ENCODE measurements around the gene FASN. TPM values are rescaled to one million over a fixed set of nuclear protein-coding genes. Genes with fewer than 3 reads are reported as not detected.

The FASN gene
- total and polyA plus RNA-seq, 2 donors (not counting 1 experiment from before 2014, with no cell fraction given), result 19.4 to 35.6 TPM

DNA sequence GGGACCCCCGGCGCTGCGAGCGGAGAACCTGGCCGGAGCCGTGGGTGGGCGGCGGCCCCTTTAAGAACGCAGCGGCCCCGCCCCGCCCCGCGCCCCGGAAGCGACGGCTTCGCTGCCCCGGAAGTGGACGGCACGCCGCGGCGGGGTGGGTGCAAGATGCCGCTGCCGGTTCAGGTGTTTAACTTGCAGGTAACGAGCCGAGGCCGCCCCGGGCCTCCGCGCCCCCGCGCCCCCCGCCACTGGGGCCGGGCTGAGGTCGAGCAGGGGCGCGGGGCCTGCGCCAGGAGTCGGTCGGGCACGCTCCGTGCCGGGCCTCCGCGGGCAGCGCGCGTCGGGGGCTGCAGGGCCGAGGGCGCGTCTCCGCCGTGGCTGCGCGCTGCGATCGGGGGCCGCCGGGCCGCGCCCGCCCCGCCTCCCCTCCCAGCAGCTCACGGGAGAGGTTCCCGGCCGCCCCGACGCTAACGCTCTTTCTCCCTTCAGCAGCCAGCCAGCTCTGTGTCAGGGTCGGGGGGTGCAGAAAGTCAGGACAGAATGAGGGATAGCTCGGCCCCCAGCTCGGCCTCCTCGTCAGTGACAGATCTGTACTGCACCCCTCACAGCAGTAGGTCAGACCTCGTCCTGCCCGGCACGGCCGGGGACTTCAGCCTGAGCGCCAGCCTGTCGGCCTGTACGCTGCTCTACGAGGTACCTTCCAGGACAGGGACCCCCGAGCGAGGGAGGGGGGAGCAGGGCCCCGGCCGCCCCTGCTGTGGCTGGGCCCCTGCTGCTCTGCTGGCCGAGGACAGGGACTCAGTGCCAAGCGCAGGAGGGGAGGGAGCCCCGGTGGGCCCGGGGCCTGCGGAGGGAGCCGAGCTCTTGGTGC is 46.0 kb downstream of the FASN start, which contains the start of the genes GPS1 and RFNG:
TSS of gene GPS1 (plus strand) at position 123 of the 862 bp plus-strand sequence. CDS start at position 157, 34 bp downstream.
TSS of gene RFNG (minus strand) at position 36 of the 862 bp plus-strand sequence. CDS start 45 bp downstream, outside the sequence.
- peaks cover 0 to 27% of the 10 kb centered on the region in 2 experiments for H3K36me3 ChIP-seq (replicated peaks in 1 of 2; ENCODE audit: control extremely low read depth in 1 of 2, control insufficient read depth in 1 of 2, extremely low read depth in 1 of 2, insufficient read depth in 2 of 2, low read length in 1 of 2)
- peaks cover 14% of the 10 kb centered on the region for H3K4me1 Mint-ChIP-seq
- peak within 1 kb of the TSS; percentile 66 for H2AFZ ChIP-seq (ENCODE audit: insufficient read depth, low read depth, low read length, poor library complexity, severe bottlenecking)
- H3K4me2 ChIP-seq (replicated peaks; ENCODE audit: low read depth, low read length, poor library complexity, severe bottlenecking), result peak within 1 kb of the TSS; percentile 99
- no peaks in the 10 kb centered on the region for H3K27me3 Mint-ChIP-seq
- peak within 1 kb of the TSS; percentile 86 for H3K27ac Mint-ChIP-seq
- intact Hi-C loops (cut with micrococcal nuclease), result loop anchor here (1.0 to 2.0 kb wide), 4 partner anchors 14 to 46 kb away; partner anchors contain the start of genes CENPX, DCXR, FASN and LRRC45
- no peaks in the 10 kb centered on the region for H3K27me3 ChIP-seq (replicated peaks in 1 of 4; ENCODE audit: control extremely low read depth in 1 of 4, control insufficient read depth in 3 of 4, insufficient read depth in 4 of 4, low read length in 3 of 4)
- no peaks in the 10 kb centered on the region for H3K9me3 ChIP-seq (ENCODE audit: control extremely low read depth in 1 of 3, control insufficient read depth in 2 of 3, insufficient read depth in 1 of 3, low read length in 2 of 3)
- CTCF ChIA-PET, result interaction anchor here (0.7 kb wide), 1 partner anchor 32 kb away, joined by 3 read pairs; no protein-coding TSS in a partner anchor
- DNase-seq (peak; percentile 82), ATAC-seq (ENCODE audit: low read depth) (peak; percentile 88)
- POLR2A ChIA-PET, result interaction anchor here (1.9 kb wide), 2 partner anchors 14 to 47 kb away, joined by 5 to 6 read pairs; partner anchors contain the start of genes DCXR and FASN
- H3K79me2 ChIP-seq (ENCODE audit: control insufficient read depth, insufficient read depth, low read length), result peaks cover 29% of the 10 kb centered on the region
- H3K4me3 Mint-ChIP-seq, result peak within 1 kb of the TSS; percentile 84
- no peaks in the 10 kb centered on the region for H3K9me3 Mint-ChIP-seq (ENCODE audit: insufficient read depth)
- peaks cover 20 to 34% of the 10 kb centered on the region in 2 donors for H3K4me1 ChIP-seq (ENCODE audit: control insufficient read depth in 2 of 2, insufficient read depth in 2 of 2, low read length in 2 of 2)
- WGBS (ENCODE audit: insufficient coverage), result 1% methylated on average over 94 of the region's 94 CpGs
- no peak for TF ChIP-seq EZH2 (IDR thresholded peaks at IDR 0.05; ENCODE audit: borderline replicate concordance, insufficient read depth, low read depth, low read length, poor library complexity, severe bottlenecking)
- TF ChIP-seq, protein P1, sequence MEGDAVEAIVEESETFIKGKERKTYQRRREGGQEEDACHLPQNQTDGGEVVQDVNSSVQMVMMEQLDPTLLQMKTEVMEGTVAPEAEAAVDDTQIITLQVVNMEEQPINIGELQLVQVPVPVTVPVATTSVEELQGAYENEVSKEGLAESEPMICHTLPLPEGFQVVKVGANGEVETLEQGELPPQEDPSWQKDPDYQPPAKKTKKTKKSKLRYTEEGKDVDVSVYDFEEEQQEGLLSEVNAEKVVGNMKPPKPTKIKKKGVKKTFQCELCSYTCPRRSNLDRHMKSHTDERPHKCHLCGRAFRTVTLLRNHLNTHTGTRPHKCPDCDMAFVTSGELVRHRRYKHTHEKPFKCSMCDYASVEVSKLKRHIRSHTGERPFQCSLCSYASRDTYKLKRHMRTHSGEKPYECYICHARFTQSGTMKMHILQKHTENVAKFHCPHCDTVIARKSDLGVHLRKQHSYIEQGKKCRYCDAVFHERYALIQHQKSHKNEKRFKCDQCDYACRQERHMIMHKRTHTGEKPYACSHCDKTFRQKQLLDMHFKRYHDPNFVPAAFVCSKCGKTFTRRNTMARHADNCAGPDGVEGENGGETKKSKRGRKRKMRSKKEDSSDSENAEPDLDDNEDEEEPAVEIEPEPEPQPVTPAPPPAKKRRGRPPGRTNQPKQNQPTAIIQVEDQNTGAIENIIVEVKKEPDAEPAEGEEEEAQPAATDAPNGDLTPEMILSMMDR (IDR thresholded peaks at IDR 0.05), result no peak
- H3K9ac ChIP-seq (ENCODE audit: low read length), result peak within 1 kb of the TSS; percentile 76
- H4K20me1 ChIP-seq (ENCODE audit: control insufficient read depth, insufficient read depth, low read length, poor library complexity, severe bottlenecking), result peaks cover 19% of the 10 kb centered on the region
- peak within 1 kb of the TSS in 1 of 2 donors; percentile 30 for H3K27ac ChIP-seq (ENCODE audit: low read length in 2 of 2)
- peak within 1 kb of the TSS; percentile 54 to 88 (median 63) for H3K4me3 ChIP-seq (ENCODE audit: control extremely low read depth in 1 of 5, extremely low read depth in 1 of 5, insufficient read depth in 1 of 5, low read depth in 2 of 5, low read length in 4 of 5)

Data from B cell (primary cell).